ENCODE results near the gene TMC3.

- TF ChIP-seq CTCF (IDR thresholded peaks at IDR 0.05): no peak
- TF ChIP-seq POLR2A (IDR thresholded peaks at IDR 0.05): no peak
- no peak for TF ChIP-seq EP300 (IDR thresholded peaks at IDR 0.05)
These were observed 70.5 kb downstream of the TMC3 start for GRCh38 chr15:81303244-81304225.
